HCT116 (cell line): ENCODE measurements around the gene FBXO15. TPM values are rescaled to one million over a fixed set of nuclear protein-coding genes. Genes with fewer than 3 reads are reported as not detected.

Experiments
- ATAC-seq: fragments of 200-7000 bp; cut with Tn5 transposase; 2 replicates; pipeline ENCODE4 v1.9.1; 2020; ENCODE audit warnings: mild to moderate bottlenecking, moderate library complexity
- BruUV-seq: library from RNA; stranded (reverse); fragments of 400-500 nt; replicated peaks from 2 replicates; lab custom pipeline; 2021; lab: Mats Ljungman, UMichigan
- CTCF ChIA-PET: fragments of 300-600 bp; sonication (Branson Sonifier 250); formaldehyde crosslinking; loops from one replicate; lab custom pipeline; 2021; ENCODE audit warnings: antibody characterized with exemption; lab: Charles Lee
- POLR2A ChIA-PET: fragments of 300-600, 350-600 bp; sonication (Branson Sonifier 250); formaldehyde crosslinking; loops from one replicate; lab custom pipeline; 2021; ENCODE audit warnings: antibody characterized with exemption; lab: Charles Lee
- RAD21 ChIA-PET, 2 experiments: fragments of 300-600 bp; sonication (Branson Sonifier 250); formaldehyde crosslinking; loops; one replicate each; lab custom pipeline; 2023; ENCODE audit warnings: low total read pairs in 2 of 2; ENCODE audit not compliant: uncharacterized antibody in 2 of 2, unreplicated experiment in 2 of 2, low non-redundant PET in 1 of 2; lab: Charles Lee
- DNase-seq: peaks from one replicate; pipeline ENCODE4 v3.0.0-alpha.2; 2010; ENCODE audit warnings: low read depth, low spot score
- H2AFZ ChIP-seq: fragments of 200-600 bp; shearing (Covaris generic), sonication (generic); 2 replicates; pipeline ENCODE4 v1.6.1; 2017; ENCODE audit warnings: low read depth, mixed run types, mixed read lengths, antibody characterized with exemption, low read length; ENCODE audit not compliant: poor library complexity, severe bottlenecking
- H3K27ac ChIP-seq: 2 replicates; pipeline ENCODE4 v1.5.1; 2012; ENCODE audit warnings: low read depth, low read length
- H3K27me3 ChIP-seq: fragments of 200-600 bp; sonication (generic); 2 replicates; pipeline ENCODE4 v1.6.1; 2016; ENCODE audit warnings: mixed run types, low read length, mixed read lengths; ENCODE audit not compliant: insufficient read depth
- H3K36me3 ChIP-seq, 2 experiments: fragments of 200-500 bp in 1 of 2; fragments of 200-600 bp in 1 of 2; sonication (Bioruptor generic) in 1 of 2; sonication (generic) in 1 of 2; 2 replicates each; pipeline versions ENCODE4 v1.5.1 to v1.6.1; 2014 to 2016; ENCODE audit warnings: low read length in 2 of 2, inconsistent platforms in 1 of 2, mixed read lengths in 1 of 2, mixed run types in 1 of 2; ENCODE audit not compliant: insufficient read depth in 2 of 2, control insufficient read depth in 1 of 2
- H3K4me1 ChIP-seq, 2 experiments: fragments of 200-600 bp in 1 of 2; sonication (generic) in 1 of 2; 2 replicates each; pipeline versions ENCODE4 v1.5.1 to v1.6.1; 2012 to 2017; ENCODE audit warnings: low read length in 2 of 2, inconsistent platforms in 1 of 2, mild to moderate bottlenecking in 1 of 2, mixed read lengths in 1 of 2, mixed run types in 1 of 2, moderate library complexity in 1 of 2; ENCODE audit not compliant: insufficient read depth in 2 of 2, control insufficient read depth in 1 of 2
- H3K4me2 ChIP-seq: fragments of 200-600 bp; sonication (generic); 2 replicates; pipeline ENCODE4 v1.6.1; 2017; ENCODE audit warnings: mixed run types, low read length, mixed read lengths
- H3K4me3 ChIP-seq, 2 experiments: fragments of 200-600 bp in 1 of 2; sonication (generic) in 1 of 2; replicated peaks in 1 of 2; 2 replicates each; pipeline ENCODE4 v1.5.1; 2011 to 2016; ENCODE audit warnings: low read length in 2 of 2, control low read depth in 1 of 2, low read depth in 1 of 2, mild to moderate bottlenecking in 1 of 2, mixed read lengths in 1 of 2, mixed run types in 1 of 2
- H3K79me2 ChIP-seq: fragments of 200-600 bp; sonication (generic); 2 replicates; pipeline ENCODE4 v1.6.1; 2017; ENCODE audit warnings: mild to moderate bottlenecking, mixed run types, low read length, moderate library complexity, mixed read lengths; ENCODE audit not compliant: insufficient read depth
- H3K9ac ChIP-seq: fragments of 200-600 bp; sonication (generic); 2 replicates; pipeline ENCODE4 v1.6.1; 2016; ENCODE audit warnings: low read length, mixed read lengths
- H3K9me2 ChIP-seq: fragments of 200-600 bp; sonication (generic), shearing (Covaris generic); 2 replicates; pipeline ENCODE4 v1.6.1; 2017; ENCODE audit warnings: mixed run types, mild to moderate bottlenecking, moderate library complexity; ENCODE audit not compliant: insufficient read depth
- H3K9me3 ChIP-seq, 2 experiments: fragments of 200-500 bp in 1 of 2; fragments of 200-600 bp in 1 of 2; sonication (Bioruptor generic) in 1 of 2; sonication (generic) in 1 of 2; 2 replicates each; pipeline ENCODE4 v1.6.1; 2014 to 2017; ENCODE audit warnings: low read length in 2 of 2, mixed read lengths in 2 of 2, inconsistent platforms in 1 of 2, low read depth in 1 of 2, mild to moderate bottlenecking in 1 of 2, mixed run types in 1 of 2, moderate library complexity in 1 of 2; ENCODE audit not compliant: control insufficient read depth in 1 of 2, insufficient read depth in 1 of 2
- H4K20me1 ChIP-seq: fragments of 200-600 bp; sonication (generic), shearing (Covaris generic); 2 replicates; pipeline ENCODE4 v1.6.1; 2017; ENCODE audit warnings: mixed run types, mild to moderate bottlenecking, moderate library complexity; ENCODE audit not compliant: insufficient read depth
- ATF3 ChIP-seq: IDR thresholded peaks from 2 replicates; pipeline ENCODE4 v1.6.1; 2012
- CBX3 ChIP-seq: IDR thresholded peaks from 2 replicates; pipeline ENCODE4 v1.6.1; 2012; ENCODE audit warnings: low read depth
- CEBPB ChIP-seq: IDR thresholded peaks from 2 replicates; pipeline ENCODE4 v1.6.1; 2012; ENCODE audit warnings: low read depth
- CTCF ChIP-seq, 3 experiments: fragments of 200-600 bp in 1 of 3; sonication (generic) in 1 of 3; IDR thresholded peaks in 2 of 3; conservative IDR thresholded peaks in 1 of 3; 2 replicates each; pipeline ENCODE4 v1.5.1; 2012 to 2017; ENCODE audit warnings: low read depth in 2 of 3, low read length in 2 of 3, antibody characterized with exemption in 1 of 3, borderline replicate concordance in 1 of 3, control low read depth in 1 of 3, mild to moderate bottlenecking in 1 of 3, mixed read lengths in 1 of 3, mixed run types in 1 of 3, moderate library complexity in 1 of 3; ENCODE audit not compliant: insufficient read depth in 1 of 3
- EGR1 ChIP-seq: IDR thresholded peaks from 2 replicates; pipeline ENCODE4 v1.6.1; 2012; ENCODE audit warnings: low read depth
- EZH2phosphoT487 ChIP-seq: fragments of 200-600 bp; IDR thresholded peaks from 2 replicates; pipeline ENCODE4 v1.6.1; 2018; ENCODE audit warnings: antibody characterized with exemption, borderline replicate concordance
- FOSL1 ChIP-seq: IDR thresholded peaks from 2 replicates; pipeline ENCODE4 v1.6.1; 2012; ENCODE audit warnings: low read depth
- MAX ChIP-seq: IDR thresholded peaks from 2 replicates; pipeline ENCODE4 v1.6.1; 2012
- POLR2A ChIP-seq: IDR thresholded peaks from 2 replicates; pipeline ENCODE4 v1.7.0; 2011; ENCODE audit warnings: borderline replicate concordance; ENCODE audit not compliant: insufficient read depth, insufficient read length; ENCODE audit errors: extremely low read depth
- POLR2AphosphoS5 ChIP-seq: IDR thresholded peaks from 2 replicates; pipeline ENCODE4 v1.6.1; 2011; ENCODE audit warnings: mild to moderate bottlenecking, low read depth, low read length, moderate library complexity
- RAD21 ChIP-seq: IDR thresholded peaks from 2 replicates; pipeline ENCODE4 v1.6.1; 2012; ENCODE audit warnings: low read depth, mild to moderate bottlenecking
- SIN3A ChIP-seq: IDR thresholded peaks from 2 replicates; pipeline ENCODE4 v1.6.1; 2012; ENCODE audit warnings: low read depth
- TCF7L2 ChIP-seq: IDR thresholded peaks from 2 replicates; pipeline ENCODE4 v1.7.0; 2011; ENCODE audit warnings: borderline replicate concordance, inconsistent platforms; ENCODE audit not compliant: insufficient read depth, insufficient read length; ENCODE audit errors: extremely low read depth
- ZBTB33 ChIP-seq: IDR thresholded peaks from 2 replicates; pipeline ENCODE4 v1.6.1; 2011; ENCODE audit warnings: mild to moderate bottlenecking, low read length, moderate library complexity; ENCODE audit not compliant: insufficient replicate concordance; ENCODE audit errors: extremely low read depth
- ZNF274 ChIP-seq: fragments of 200-500 bp; sonication (Bioruptor generic); IDR thresholded peaks from 2 replicates; pipeline ENCODE4 v1.6.1; 2014; ENCODE audit warnings: mild to moderate bottlenecking, low read depth, low read length, inconsistent platforms
- intact Hi-C: fragments of 100-400 bp; cut with micrococcal nuclease; formaldehyde crosslinking; loops from 2 replicates; pipeline ENCODE4 v1.10.0; 2022
- total RNA-seq: library from RNA; stranded (reverse); gene quantifications from one replicate; pipeline ENCODE4 v1.2.1, GENCODE V29; 2021; ENCODE audit not compliant: unreplicated experiment

FBXO15 gene
- total RNA-seq, 1 experiment from 2014 or later = 1.1 TPM

GRCh38 chr18:74064510-74064909 lies 83.1 kb downstream of the FBXO15 start:
- intact Hi-C loops = no loop called here
- no peaks in the 10 kb centered on the region for H3K79me2 ChIP-seq
- RAD21 ChIA-PET = no interaction called here
- no peak overlapping the region for H3K27ac ChIP-seq
- POLR2A ChIA-PET = no interaction called here
- CTCF ChIA-PET = interaction anchor here (1.3 kb wide), 1 partner anchor 278 kb away, joined by 4 read pairs; no protein-coding TSS in a partner anchor
- no peak for ATAC-seq
- H3K4me2 ChIP-seq = no peak overlapping the region
- H3K4me3 ChIP-seq = no peak overlapping the region
- H2AFZ ChIP-seq = no peak overlapping the region
- TF ChIP-seq ATF3 = no peak
- TF ChIP-seq CEBPB = no peak
- TF ChIP-seq MAX = no peak
- TF ChIP-seq CTCF (IDR thresholded peaks at IDR 0.05 in 2 of 3, conservative IDR thresholded peaks at IDR 0.05 in 1 of 3; ENCODE audit: borderline replicate concordance in 1 of 3, insufficient read depth in 1 of 3, low read depth in 2 of 3, low read length in 2 of 3) = no peak
- no peak for TF ChIP-seq EZH2phosphoT487
- no peak for TF ChIP-seq ZBTB33
- TF ChIP-seq CBX3 = no peak
- no peak for TF ChIP-seq FOSL1
- no peak for TF ChIP-seq POLR2AphosphoS5
- TF ChIP-seq TCF7L2 = no peak
- no peak for TF ChIP-seq EGR1
- no peak for TF ChIP-seq ZNF274
- TF ChIP-seq RAD21 = no peak
- TF ChIP-seq POLR2A = no peak
- TF ChIP-seq SIN3A = no peak
- H3K9me2 ChIP-seq = no peaks in the 10 kb centered on the region
- H3K9me3 ChIP-seq = no peaks in the 10 kb centered on the region
- no peaks in the 10 kb centered on the region for H3K4me1 ChIP-seq
- no TSS peak for BruUV-seq
- no peak for DNase-seq
- H4K20me1 ChIP-seq = no peaks in the 10 kb centered on the region
- H3K27me3 ChIP-seq = peaks cover 16% of the 10 kb centered on the region
- no peak overlapping the region for H3K9ac ChIP-seq
- no peaks in the 10 kb centered on the region for H3K36me3 ChIP-seq
